ENCODE data around the gene TMEM255B. TPM values are rescaled to one million over a fixed set of nuclear protein-coding genes. Genes with fewer than 3 reads are reported as not detected.

Gene TMEM255B
- total RNA-seq, 1 experiment from 2014 or later: 26.3 TPM

GRCh38 chr13:113767366-113767765 lies 8.3 kb downstream of the TMEM255B start:
- TF ChIP-seq POLR2AphosphoS5 (IDR thresholded peaks at IDR 0.05; ENCODE audit: low read depth, low read length): no peak
- TF ChIP-seq, protein P1, sequence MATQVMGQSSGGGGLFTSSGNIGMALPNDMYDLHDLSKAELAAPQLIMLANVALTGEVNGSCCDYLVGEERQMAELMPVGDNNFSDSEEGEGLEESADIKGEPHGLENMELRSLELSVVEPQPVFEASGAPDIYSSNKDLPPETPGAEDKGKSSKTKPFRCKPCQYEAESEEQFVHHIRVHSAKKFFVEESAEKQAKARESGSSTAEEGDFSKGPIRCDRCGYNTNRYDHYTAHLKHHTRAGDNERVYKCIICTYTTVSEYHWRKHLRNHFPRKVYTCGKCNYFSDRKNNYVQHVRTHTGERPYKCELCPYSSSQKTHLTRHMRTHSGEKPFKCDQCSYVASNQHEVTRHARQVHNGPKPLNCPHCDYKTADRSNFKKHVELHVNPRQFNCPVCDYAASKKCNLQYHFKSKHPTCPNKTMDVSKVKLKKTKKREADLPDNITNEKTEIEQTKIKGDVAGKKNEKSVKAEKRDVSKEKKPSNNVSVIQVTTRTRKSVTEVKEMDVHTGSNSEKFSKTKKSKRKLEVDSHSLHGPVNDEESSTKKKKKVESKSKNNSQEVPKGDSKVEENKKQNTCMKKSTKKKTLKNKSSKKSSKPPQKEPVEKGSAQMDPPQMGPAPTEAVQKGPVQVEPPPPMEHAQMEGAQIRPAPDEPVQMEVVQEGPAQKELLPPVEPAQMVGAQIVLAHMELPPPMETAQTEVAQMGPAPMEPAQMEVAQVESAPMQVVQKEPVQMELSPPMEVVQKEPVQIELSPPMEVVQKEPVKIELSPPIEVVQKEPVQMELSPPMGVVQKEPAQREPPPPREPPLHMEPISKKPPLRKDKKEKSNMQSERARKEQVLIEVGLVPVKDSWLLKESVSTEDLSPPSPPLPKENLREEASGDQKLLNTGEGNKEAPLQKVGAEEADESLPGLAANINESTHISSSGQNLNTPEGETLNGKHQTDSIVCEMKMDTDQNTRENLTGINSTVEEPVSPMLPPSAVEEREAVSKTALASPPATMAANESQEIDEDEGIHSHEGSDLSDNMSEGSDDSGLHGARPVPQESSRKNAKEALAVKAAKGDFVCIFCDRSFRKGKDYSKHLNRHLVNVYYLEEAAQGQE (IDR thresholded peaks at IDR 0.05; ENCODE audit: insufficient read depth in 1 of 2, low read depth in 2 of 2, low read length in 1 of 2): no peak
- Histone ChIP-seq H3K27me3 (ENCODE audit: control insufficient read depth, insufficient read depth, low read length) (no peaks in the 10 kb centered on the region), H3K4me1 (ENCODE audit: control insufficient read depth, insufficient read depth, low read length) (no peaks in the 10 kb centered on the region), H3K4me3 (ENCODE audit: low read depth in 2 of 2, low read length in 2 of 2) (no peak overlapping the region), H3K36me3 (ENCODE audit: control insufficient read depth, insufficient read depth, low read length) (no peaks in the 10 kb centered on the region), H3K27ac (ENCODE audit: low read length) (no peak overlapping the region), H3K9me3 (ENCODE audit: control insufficient read depth, insufficient read depth, low read depth, low read length) (peaks cover 2% of the 10 kb centered on the region; the same call in 1 of the 2 replicates)
- ChIA-PET POLR2A (no interaction called here), CTCF (no interaction called here)
- ATAC-seq: no peak
- DNase-seq (ENCODE audit: low read depth, low spot score): no peak
- no TSS peak for BruUV-seq (replicated peaks)
- in situ Hi-C loops (cut with HindIII; ENCODE audit: low pct_unique_long_range_greater_than_20kb, low sequenced_read_pairs) (no loop called here), intact Hi-C loops (cut with micrococcal nuclease; ENCODE audit: unreplicated experiment) (no loop called here)

- POLR2A ChIA-PET: no interaction called here
- H3K27me3 ChIP-seq (ENCODE audit: control insufficient read depth, insufficient read depth, low read length): no peaks in the 10 kb centered on the region
- no peak for TF ChIP-seq POLR2AphosphoS5 (IDR thresholded peaks at IDR 0.05; ENCODE audit: low read depth, low read length)
- TF ChIP-seq TCF7L2 (IDR thresholded peaks at IDR 0.05; ENCODE audit: low read depth, low read length): no peak
Observed at GRCh38 chr13:113768018-113768905, 9.2 kb downstream of the TMEM255B start.

DNA sequence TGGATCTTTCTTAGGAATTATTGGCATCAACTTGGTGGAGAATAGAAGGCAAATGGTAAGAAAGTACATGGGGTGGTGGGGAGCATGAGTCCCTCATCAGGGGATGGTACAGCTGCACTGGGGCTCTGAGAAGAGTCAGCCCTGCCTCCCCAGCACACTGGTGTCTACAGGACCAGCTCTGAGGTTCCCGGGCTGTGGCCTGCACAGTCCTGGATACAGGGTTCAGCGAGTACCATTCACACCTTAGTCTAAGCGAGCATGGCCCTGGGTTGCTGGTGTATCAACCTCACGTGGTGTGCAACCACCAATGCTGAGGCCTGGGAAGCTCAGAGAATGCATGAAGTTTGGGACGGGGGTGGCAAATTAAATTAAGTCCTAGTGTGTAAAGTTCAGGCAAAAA lies 10.1 kb downstream of the TMEM255B start:
- peaks cover 2% of the 10 kb centered on the region; the same call in 1 of the 2 replicates for H3K9me3 ChIP-seq (ENCODE audit: control insufficient read depth, insufficient read depth, low read depth, low read length)
- no peaks in the 10 kb centered on the region for H3K36me3 ChIP-seq (ENCODE audit: control insufficient read depth, insufficient read depth, low read length)
- no peak for TF ChIP-seq TCF7L2 (IDR thresholded peaks at IDR 0.05; ENCODE audit: low read depth, low read length)
- TF ChIP-seq, protein P1 (IDR thresholded peaks at IDR 0.05; ENCODE audit: insufficient read depth in 1 of 2, low read depth in 2 of 2, low read length in 1 of 2): no peak
- TF ChIP-seq CTCF (IDR thresholded peaks at IDR 0.05): no peak
- TF ChIP-seq POLR2AphosphoS5 (IDR thresholded peaks at IDR 0.05; ENCODE audit: low read depth, low read length): no peak
- TF ChIP-seq SIN3A (IDR thresholded peaks at IDR 0.05; ENCODE audit: borderline replicate concordance, insufficient read depth, low read depth, low read length): no peak
- ATAC-seq (no peak), DNase-seq (ENCODE audit: low read depth, low spot score) (no peak)
- in situ Hi-C loops (cut with HindIII; ENCODE audit: low pct_unique_long_range_greater_than_20kb, low sequenced_read_pairs) (no loop called here), intact Hi-C loops (cut with micrococcal nuclease; ENCODE audit: unreplicated experiment) (no loop called here)
- ChIA-PET CTCF (no interaction called here), POLR2A (no interaction called here)
- no peak overlapping the region for H3K4me3 ChIP-seq (ENCODE audit: low read depth in 2 of 2, low read length in 2 of 2)
- no peak overlapping the region for H3K27ac ChIP-seq (ENCODE audit: low read length)
- H3K27me3 ChIP-seq (ENCODE audit: control insufficient read depth, insufficient read depth, low read length): no peaks in the 10 kb centered on the region
- peaks cover 2% of the 10 kb centered on the region; the same call in 1 of the 2 replicates for H3K4me1 ChIP-seq (ENCODE audit: control insufficient read depth, insufficient read depth, low read length)
- no TSS peak for BruUV-seq (replicated peaks)

More at GRCh38 chr13:113768018-113768905, 9.2 kb downstream of the TMEM255B start:
- Histone ChIP-seq H3K9me3 (ENCODE audit: control insufficient read depth, insufficient read depth, low read depth, low read length) (peaks cover 2% of the 10 kb centered on the region; the same call in 1 of the 2 replicates), H3K4me1 (ENCODE audit: control insufficient read depth, insufficient read depth, low read length) (no peaks in the 10 kb centered on the region), H3K27ac (ENCODE audit: low read length) (no peak overlapping the region), H3K36me3 (ENCODE audit: control insufficient read depth, insufficient read depth, low read length) (no peaks in the 10 kb centered on the region), H3K4me3 (ENCODE audit: low read depth in 2 of 2, low read length in 2 of 2) (no peak overlapping the region)
- in situ Hi-C loops (cut with HindIII; ENCODE audit: low pct_unique_long_range_greater_than_20kb, low sequenced_read_pairs) (no loop called here), intact Hi-C loops (cut with micrococcal nuclease; ENCODE audit: unreplicated experiment) (no loop called here)
- BruUV-seq (replicated peaks): no TSS peak
- ATAC-seq: no peak
- no peak for DNase-seq (ENCODE audit: low read depth, low spot score)
- CTCF ChIA-PET: no interaction called here

Measured in Panc1 (cell line).